GM21825 (cell line): Measurements from ENCODE around the gene TCEAL1.

Experiments used
- ATAC-seq: cut with Tn5 transposase; IDR thresholded peaks from one replicate; pipeline ENCODE4 v1.9.1; 2021; ENCODE audit warnings: mild to moderate bottlenecking, moderate library complexity; ENCODE audit not compliant: unreplicated experiment

The TCEAL1 gene

DNA sequence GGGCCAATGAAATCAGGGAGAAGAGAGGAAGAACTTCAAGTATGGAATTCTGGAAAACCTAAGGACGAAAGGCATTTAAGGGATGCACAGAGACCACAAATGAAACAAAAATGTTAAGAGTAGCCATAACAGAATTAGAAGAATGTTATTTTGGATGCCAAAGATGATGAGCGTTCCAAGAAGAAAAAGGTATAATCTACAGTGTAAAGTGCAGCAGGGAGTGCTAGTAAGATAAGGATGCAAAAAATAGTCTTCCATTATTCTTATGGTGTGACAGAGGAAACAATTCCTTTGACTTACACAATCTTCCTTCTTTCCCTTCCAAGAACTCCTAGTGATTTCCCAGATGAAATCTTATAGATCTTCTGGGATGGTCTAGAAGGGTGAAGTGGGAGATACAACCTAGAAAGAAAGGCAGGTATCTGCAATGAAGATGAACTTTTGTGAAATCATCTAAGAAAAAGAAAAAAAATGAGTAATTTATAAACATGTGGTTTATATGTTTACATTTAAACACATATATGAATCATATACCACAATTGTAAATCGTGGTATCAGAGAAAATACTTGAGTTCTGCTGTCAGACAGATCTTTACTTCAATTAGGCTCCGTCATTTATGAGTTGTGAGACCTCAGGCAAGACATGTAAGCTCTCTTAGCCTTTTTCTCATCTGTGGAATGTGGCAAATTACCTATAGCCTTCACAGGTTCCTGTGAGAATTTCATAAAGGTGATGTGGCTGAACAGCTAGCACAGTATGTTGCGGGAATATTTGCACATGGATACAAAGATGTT lies 49.6 kb downstream of the TCEAL1 start:
- ATAC-seq, result no peak
